Liver (tissue), 9 donors: ENCODE results near the gene SLC36A3. TPM values are rescaled to one million over a fixed set of nuclear protein-coding genes. Genes with fewer than 3 reads are reported as not detected.

Source experiments
- DNase-seq: peaks from one replicate; pipeline ENCODE4 v3.0.0-alpha.2; 2017; ENCODE audit warnings: low spot score
- H3K27ac ChIP-seq, 2 donors: one replicate each; pipeline ENCODE4 v1.7.0; 2013; ENCODE audit warnings: inconsistent platforms in 2 of 2, low read length in 2 of 2, control low read depth in 1 of 2, low read depth in 1 of 2, mild to moderate bottlenecking in 1 of 2
- H3K27me3 ChIP-seq, 4 donors: one replicate each; pipeline versions ENCODE4 v1.6.1 to v1.7.0; 2013; ENCODE audit warnings: low read length in 3 of 4, inconsistent platforms in 1 of 4, mild to moderate bottlenecking in 1 of 4, moderate library complexity in 1 of 4; ENCODE audit not compliant: control insufficient read depth in 4 of 4, insufficient read depth in 4 of 4
- H3K36me3 ChIP-seq, 4 donors: one replicate each; pipeline versions ENCODE4 v1.6.1 to v1.7.0; 2013; ENCODE audit warnings: low read length in 3 of 4, mild to moderate bottlenecking in 3 of 4, low read depth in 1 of 4, moderate library complexity in 1 of 4; ENCODE audit not compliant: control insufficient read depth in 4 of 4, insufficient read depth in 3 of 4
- H3K4me1 ChIP-seq, 4 donors: one replicate each; pipeline versions ENCODE4 v1.6.1 to v1.7.0; 2013; ENCODE audit warnings: low read length in 3 of 4, mild to moderate bottlenecking in 3 of 4, moderate library complexity in 1 of 4; ENCODE audit not compliant: control insufficient read depth in 4 of 4, insufficient read depth in 4 of 4
- H3K4me3 ChIP-seq, 3 donors: one replicate each; pipeline versions ENCODE4 v1.6.1 to v1.7.0; 2013; ENCODE audit warnings: low read length in 3 of 3, control low read depth in 1 of 3, low read depth in 1 of 3, mild to moderate bottlenecking in 1 of 3
- H3K9ac ChIP-seq, 2 donors: one replicate each; pipeline ENCODE4 v1.7.0; 2013; ENCODE audit warnings: low read length in 2 of 2, mild to moderate bottlenecking in 2 of 2, moderate library complexity in 2 of 2, control low read depth in 1 of 2, low read depth in 1 of 2
- H3K9me3 ChIP-seq, 4 donors: one replicate each; pipeline versions ENCODE4 v1.6.1 to v1.7.0; 2013; ENCODE audit warnings: low read length in 3 of 4; ENCODE audit not compliant: control insufficient read depth in 4 of 4
- CTCF ChIP-seq: fragments of 150-350 bp; IDR thresholded peaks from 2 replicates; pipeline ENCODE4 v1.5.1; 2017; ENCODE audit warnings: improper control_type of control experiment, low read depth, low read length; ENCODE audit not compliant: missing input control
- EGR1 ChIP-seq, 2 donors: IDR thresholded peaks; 2 replicates each; pipeline ENCODE4 v1.6.1; 2016 to 2018; ENCODE audit warnings: antibody characterized with exemption in 2 of 2, low read depth in 2 of 2
- FOXA2 ChIP-seq: IDR thresholded peaks from 2 replicates; pipeline ENCODE4 v1.6.1; 2016; ENCODE audit warnings: antibody characterized with exemption
- GABPA ChIP-seq, 2 donors: IDR thresholded peaks in 1 of 2; conservative IDR thresholded peaks in 1 of 2; 2 replicates each; pipeline ENCODE4 v1.6.1; 2016; ENCODE audit warnings: antibody characterized with exemption in 2 of 2, mild to moderate bottlenecking in 1 of 2, moderate library complexity in 1 of 2
- HNF4A ChIP-seq, 2 donors: conservative IDR thresholded peaks; 2 replicates each; pipeline ENCODE4 v1.6.1; 2016; ENCODE audit warnings: antibody characterized with exemption in 2 of 2, mild to moderate bottlenecking in 2 of 2
- HNF4G ChIP-seq: IDR thresholded peaks from 2 replicates; pipeline ENCODE4 v1.6.1; 2016; ENCODE audit warnings: antibody characterized with exemption
- JUND ChIP-seq, 2 donors: IDR thresholded peaks; 2 replicates each; pipeline ENCODE4 v1.6.1; 2016; ENCODE audit warnings: antibody characterized with exemption in 2 of 2
- RAD21 ChIP-seq, 2 donors: IDR thresholded peaks; 2 replicates each; pipeline ENCODE4 v1.6.1; 2016; ENCODE audit warnings: antibody characterized with exemption in 2 of 2, mild to moderate bottlenecking in 2 of 2
- REST ChIP-seq: IDR thresholded peaks from 2 replicates; pipeline ENCODE4 v1.6.1; 2016; ENCODE audit warnings: antibody characterized with exemption, mild to moderate bottlenecking
- RXRA ChIP-seq, 2 donors: IDR thresholded peaks; 2 replicates each; pipeline ENCODE4 v1.6.1; 2017 to 2018; ENCODE audit warnings: antibody characterized with exemption in 2 of 2, mild to moderate bottlenecking in 1 of 2
- SP1 ChIP-seq: IDR thresholded peaks from 2 replicates; pipeline ENCODE4 v1.6.1; 2018; ENCODE audit warnings: antibody characterized with exemption, mild to moderate bottlenecking
- TAF1 ChIP-seq: conservative IDR thresholded peaks from 2 replicates; pipeline ENCODE4 v1.6.1; 2016; ENCODE audit warnings: antibody characterized with exemption, mild to moderate bottlenecking
- WGBS: extraction: QIAGEN DNeasy Blood & Tissue Kit; methylation state at CpG from one replicate; pipeline ENCODE4 v1.1.7; 2013; 5-methylcytosine and 5-hydroxymethylcytosine counted together
- polyA plus RNA-seq, 2 donors: library from polyadenylated mRNA; stranded (reverse) in 1 of 2; unstranded in 1 of 2; fragments of 200-250 nt in 1 of 2; fragments of >200 nt in 1 of 2; fragmentation: Nextera tagmentation in 1 of 2; extraction: Ambion mirVana in 1 of 2; gene quantifications; one replicate each; pipeline versions ENCODE4 v1.2.1 to v1.2.3, GENCODE V29; 2013 to 2015
- total RNA-seq, 2 donors: library from RNA; depleted of rRNA; stranded (reverse); fragments of >200 nt; gene quantifications; one replicate each; pipeline ENCODE4 v1.2.3, GENCODE V29; 2014
- donor health status: healthy.
- donor health status: healthy.
- donor health status: healthy.
- donor health status: healthy.
- donor health status: healthy.

SLC36A3 gene
- total and polyA plus RNA-seq, 4 donors, result not detected

- DNase-seq, result no peak
- H3K9ac ChIP-seq, result no peak overlapping the region
- no peaks in the 10 kb centered on the region for H3K4me1 ChIP-seq
- WGBS, result 38% methylated on average over 6 of the region's 6 CpGs
- peaks cover 0 to 4% (median 1%) of the 10 kb centered on the region in 4 donors for H3K27me3 ChIP-seq
- H3K36me3 ChIP-seq, result no peaks in the 10 kb centered on the region
- no peak overlapping the region for H3K27ac ChIP-seq
- no peaks in the 10 kb centered on the region for H3K9me3 ChIP-seq
- TF ChIP-seq RXRA (IDR thresholded peaks at IDR 0.05) (no peak), TAF1 (no peak), SP1 (no peak), HNF4G (no peak), EGR1 (IDR thresholded peaks at IDR 0.05; ENCODE audit: low read depth in 2 of 2) (no peak), CTCF (no peak), REST (no peak), FOXA2 (no peak), RAD21 (IDR thresholded peaks at IDR 0.05) (no peak), JUND (IDR thresholded peaks at IDR 0.05) (no peak), HNF4A (conservative IDR thresholded peaks at IDR 0.05) (no peak)
- H3K4me3 ChIP-seq, result no peak overlapping the region
Measured at GRCh38 chr5:151348789-151349188, 45.2 kb upstream of the SLC36A3 start.

GRCh38 chr5:151347369-151347768 is 43.8 kb upstream of the SLC36A3 start, which contains the start of gene SLC36A2:
Gene SLC36A2, minus strand, starts transcription at chr5:151347559. Its CDS starts 99 bp downstream, at chr5:151347460.
- no peaks in the 10 kb centered on the region for H3K4me1 ChIP-seq
- H3K36me3 ChIP-seq, result no peaks in the 10 kb centered on the region
- H3K9me3 ChIP-seq, result no peaks in the 10 kb centered on the region
- peaks cover 0 to 11% (median 1%) of the 10 kb centered on the region in 4 donors for H3K27me3 ChIP-seq
- no peak for DNase-seq
- 66% methylated on average over 8 of the region's 8 CpGs for WGBS
- no peak within 1 kb of the TSS for H3K4me3 ChIP-seq
- no peak for TF ChIP-seq REST
- TF ChIP-seq GABPA (IDR thresholded peaks at IDR 0.05 in 1 of 2, conservative IDR thresholded peaks at IDR 0.05 in 1 of 2), result no peak
- no peak within 1 kb of the TSS for H3K9ac ChIP-seq
- H3K27ac ChIP-seq, result no peak within 1 kb of the TSS
